GM18858 (cell line): ENCODE measurements around the gene CENPU.

Experiments used
- ATAC-seq: cut with Tn5 transposase; IDR thresholded peaks from one replicate; pipeline ENCODE4 v1.9.1; 2021; ENCODE audit not compliant: unreplicated experiment

Gene CENPU

DNA sequence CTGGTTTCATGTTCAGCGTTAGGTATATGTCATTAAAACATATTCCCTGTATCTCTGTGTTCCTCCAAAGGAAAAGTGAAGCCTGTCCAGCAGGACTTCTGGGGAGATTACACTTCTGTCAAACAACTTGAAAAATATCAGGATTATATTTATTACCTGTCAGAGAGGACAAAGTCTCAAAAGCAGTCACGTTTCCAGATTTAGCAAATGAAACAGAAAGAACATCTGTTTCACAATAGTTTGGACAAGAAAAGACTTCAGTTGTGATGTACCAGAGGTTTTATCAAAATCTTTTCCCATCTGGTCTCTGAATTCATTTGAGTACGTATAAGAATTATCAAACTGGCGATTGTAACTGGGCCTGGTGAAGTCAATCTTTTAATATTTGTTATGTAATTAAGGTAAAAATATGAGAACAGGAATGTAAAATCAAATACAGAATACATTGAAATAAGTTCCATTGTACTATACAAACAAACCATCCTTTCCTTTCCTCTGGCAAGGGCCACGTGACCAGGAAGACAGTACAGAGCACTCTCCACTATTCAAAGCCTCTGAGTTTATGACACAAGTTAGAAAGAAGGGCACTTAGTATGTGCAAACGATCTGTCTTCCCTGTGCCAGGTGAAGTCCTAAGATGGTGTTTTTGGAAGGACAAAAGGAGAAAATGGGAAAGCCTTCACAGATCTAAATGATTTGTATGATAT lies 87.8 kb downstream of the CENPU start:
- ATAC-seq, result no peak

- ATAC-seq, result no peak
These were observed 89.2 kb downstream of the CENPU start for GRCh38 chr4:184644553-184645307.
